ENCODE results near the gene C19orf47.

The C19orf47 gene

GRCh38 chr19:40286235-40286970 is 61.8 kb downstream of the C19orf47 start:
- peaks cover 3% of the 10 kb centered on the region for H3K27me3 Mint-ChIP-seq (ENCODE audit: low read depth, poor library complexity)
- H3K27ac Mint-ChIP-seq: peak overlapping the region; percentile 100
- peaks cover 51% of the 10 kb centered on the region for H3K4me1 Mint-ChIP-seq
- H3K4me3 Mint-ChIP-seq: peak overlapping the region; percentile 95
- TF ChIP-seq CTCF (IDR thresholded peaks at IDR 0.05): no peak
- no peak for DNase-seq
- no peaks in the 10 kb centered on the region for H3K36me3 Mint-ChIP-seq (ENCODE audit: low read depth)
- H3K9me3 Mint-ChIP-seq: no peaks in the 10 kb centered on the region

GRCh38 chr19:40285353-40286234 is 62.6 kb downstream of the C19orf47 start:
- peak; percentile 97 for DNase-seq
- H3K4me3 Mint-ChIP-seq: peak overlapping the region; percentile 95
- TF ChIP-seq CTCF (IDR thresholded peaks at IDR 0.05): no peak

GRCh38 chr19:40284501-40285352 is 63.5 kb downstream of the C19orf47 start, which contains the start of gene AKT2:
Gene AKT2 (minus strand): TSS chr19:40285345. CDS start chr19:40265267, 20,078 bp downstream.
- Mint-ChIP-seq H3K27me3 (ENCODE audit: low read depth, poor library complexity) (peaks cover 3% of the 10 kb centered on the region), H3K4me3 (peak within 1 kb of the TSS; percentile 95), H3K4me1 (peaks cover 68% of the 10 kb centered on the region), H3K36me3 (ENCODE audit: low read depth) (no peaks in the 10 kb centered on the region), H3K27ac (peak within 1 kb of the TSS; percentile 100), H3K9me3 (no peaks in the 10 kb centered on the region)
- TF ChIP-seq CTCF (IDR thresholded peaks at IDR 0.05): no peak
- DNase-seq: peak; percentile 90

More at GRCh38 chr19:40285353-40286234, 62.6 kb downstream of the C19orf47 start:
- Mint-ChIP-seq H3K27ac (peak overlapping the region; percentile 100), H3K36me3 (ENCODE audit: low read depth) (no peaks in the 10 kb centered on the region), H3K4me1 (peaks cover 59% of the 10 kb centered on the region), H3K27me3 (ENCODE audit: low read depth, poor library complexity) (peaks cover 3% of the 10 kb centered on the region), H3K9me3 (no peaks in the 10 kb centered on the region)

- Mint-ChIP-seq H3K4me3 (peak overlapping the region; percentile 95), H3K9me3 (no peaks in the 10 kb centered on the region), H3K4me1 (peaks cover 73% of the 10 kb centered on the region), H3K36me3 (ENCODE audit: low read depth) (no peaks in the 10 kb centered on the region), H3K27ac (peak overlapping the region; percentile 97), H3K27me3 (ENCODE audit: low read depth, poor library complexity) (peaks cover under 1% of the 10 kb centered on the region)
- TF ChIP-seq CTCF (IDR thresholded peaks at IDR 0.05): no peak
- DNase-seq: no peak
These were observed 64.0 kb downstream of the C19orf47 start for GRCh38 chr19:40284251-40284500.

- H3K4me1 Mint-ChIP-seq: peaks cover 79% of the 10 kb centered on the region
- H3K36me3 Mint-ChIP-seq (ENCODE audit: low read depth): no peaks in the 10 kb centered on the region
- H3K9me3 Mint-ChIP-seq: no peaks in the 10 kb centered on the region
- H3K27ac Mint-ChIP-seq: peak overlapping the region; percentile 97
- H3K4me3 Mint-ChIP-seq: peak overlapping the region; percentile 95
- DNase-seq: no peak
- no peak for TF ChIP-seq CTCF (IDR thresholded peaks at IDR 0.05)
- no peaks in the 10 kb centered on the region for H3K27me3 Mint-ChIP-seq (ENCODE audit: low read depth, poor library complexity)
These were observed 64.6 kb downstream of the C19orf47 start for GRCh38 chr19:40283414-40284250.
